CD8-positive, alpha-beta memory T cell (primary cell): ENCODE measurements around the gene ACER1. TPM values are rescaled to one million over a fixed set of nuclear protein-coding genes. Genes with fewer than 3 reads are reported as not detected.

Experiments
- CTCF ChIA-PET: fragments of 350-600 bp; sonication (Branson Sonifier 250); formaldehyde crosslinking; loops from one replicate; lab custom pipeline; 2021; ENCODE audit warnings: antibody characterized with exemption; lab: Charles Lee
- POLR2A ChIA-PET: fragments of 350-600 bp; sonication (Branson Sonifier 250); formaldehyde crosslinking; loops from one replicate; lab custom pipeline; 2021; ENCODE audit warnings: antibody characterized with exemption; lab: Charles Lee
- DNase-seq, 5 donors: peaks; one replicate each; pipeline versions ENCODE4 v3.0.0 to v3.0.0-alpha.2; 2020 to 2022; ENCODE audit warnings: mixed read lengths in 1 of 5
- H3K27ac ChIP-seq: one replicate; pipeline ENCODE4 v1.7.0; 2013; ENCODE audit warnings: low read depth, mild to moderate bottlenecking, low read length, moderate library complexity
- H3K27me3 ChIP-seq: 2 replicates; pipeline ENCODE4 v1.7.0; 2013; ENCODE audit warnings: low read length, mild to moderate bottlenecking; ENCODE audit not compliant: insufficient read depth, poor library complexity, severe bottlenecking
- H3K36me3 ChIP-seq: 2 replicates; pipeline ENCODE4 v1.7.0; 2013; ENCODE audit warnings: mild to moderate bottlenecking, low read length, moderate library complexity; ENCODE audit not compliant: insufficient read depth
- H3K4me1 ChIP-seq: 2 replicates; pipeline ENCODE4 v1.7.0; 2013; ENCODE audit warnings: mild to moderate bottlenecking, low read length, moderate library complexity; ENCODE audit not compliant: insufficient read depth
- H3K4me3 ChIP-seq: 2 replicates; pipeline ENCODE4 v1.7.0; 2013; ENCODE audit warnings: mild to moderate bottlenecking, low read length
- H3K9me3 ChIP-seq: 2 replicates; pipeline ENCODE4 v1.7.0; 2013; ENCODE audit warnings: mild to moderate bottlenecking, low read length
- H3K27ac Mint-ChIP-seq, 8 donors: one replicate each; pipeline ENCODE4 v1.8.0; 2020 to 2021; ENCODE audit warnings: mixed read lengths in 8 of 8, mild to moderate bottlenecking in 6 of 8, inconsistent platforms in 3 of 8, moderate library complexity in 3 of 8
- H3K27me3 Mint-ChIP-seq, 2 donors: one replicate each; pipeline ENCODE4 v1.8.0; 2020 to 2021; ENCODE audit warnings: mixed read lengths in 2 of 2, mild to moderate bottlenecking in 1 of 2, moderate library complexity in 1 of 2
- H3K36me3 Mint-ChIP-seq, 3 donors: one replicate each; pipeline ENCODE4 v1.8.0; 2020 to 2021; ENCODE audit warnings: mixed read lengths in 3 of 3, inconsistent platforms in 1 of 3, mild to moderate bottlenecking in 1 of 3
- H3K4me1 Mint-ChIP-seq, 3 donors: one replicate each; pipeline ENCODE4 v1.8.0; 2020 to 2021; ENCODE audit warnings: mixed read lengths in 3 of 3, inconsistent platforms in 1 of 3, mild to moderate bottlenecking in 1 of 3
- H3K4me3 Mint-ChIP-seq, 7 donors: one replicate each; pipeline ENCODE4 v1.8.0; 2020 to 2021; ENCODE audit warnings: mixed read lengths in 7 of 7, mild to moderate bottlenecking in 6 of 7, moderate library complexity in 4 of 7, inconsistent platforms in 2 of 7
- H3K9me3 Mint-ChIP-seq, 5 donors: one replicate each; pipeline ENCODE4 v1.8.0; 2020 to 2022; ENCODE audit warnings: mixed read lengths in 5 of 5, mild to moderate bottlenecking in 3 of 5, moderate library complexity in 2 of 5, inconsistent platforms in 1 of 5
- polyA plus RNA-seq: library from polyadenylated mRNA; unstranded; fragments of 300-500 nt; fragmentation: Illumina TruSeq; gene quantifications from one replicate; pipeline ENCODE4 v1.2.3, GENCODE V29; 2021
- total RNA-seq, 2 experiments: library from RNA; stranded (reverse); gene quantifications; one replicate each; pipeline ENCODE4 v1.2.3, GENCODE V29; 2021

ACER1 gene
- total and polyA plus RNA-seq, 3 experiments from 2014 or later, result 2.4 TPM; not detected in 2

GRCh38 chr19:6274756-6275155 is 58.7 kb downstream of the ACER1 start:
- Mint-ChIP-seq H3K36me3 (peaks cover 0 to 23% (median 6%) of the 10 kb centered on the region in 3 donors), H3K4me3 (no peak overlapping the region), H3K27me3 (no peaks in the 10 kb centered on the region), H3K27ac (peak overlapping the region in 1 of 8 donors; percentile 65), H3K9me3 (no peaks in the 10 kb centered on the region), H3K4me1 (peaks cover 50 to 74% (median 57%) of the 10 kb centered on the region in 3 donors)
- Histone ChIP-seq H3K27me3 (no peaks in the 10 kb centered on the region), H3K4me1 (peaks cover 9% of the 10 kb centered on the region), H3K27ac (no peak overlapping the region), H3K9me3 (no peaks in the 10 kb centered on the region), H3K4me3 (no peak overlapping the region), H3K36me3 (peaks cover 5% of the 10 kb centered on the region)
- ChIA-PET POLR2A (no interaction called here), CTCF (no interaction called here)
- no peak for DNase-seq

DNA sequence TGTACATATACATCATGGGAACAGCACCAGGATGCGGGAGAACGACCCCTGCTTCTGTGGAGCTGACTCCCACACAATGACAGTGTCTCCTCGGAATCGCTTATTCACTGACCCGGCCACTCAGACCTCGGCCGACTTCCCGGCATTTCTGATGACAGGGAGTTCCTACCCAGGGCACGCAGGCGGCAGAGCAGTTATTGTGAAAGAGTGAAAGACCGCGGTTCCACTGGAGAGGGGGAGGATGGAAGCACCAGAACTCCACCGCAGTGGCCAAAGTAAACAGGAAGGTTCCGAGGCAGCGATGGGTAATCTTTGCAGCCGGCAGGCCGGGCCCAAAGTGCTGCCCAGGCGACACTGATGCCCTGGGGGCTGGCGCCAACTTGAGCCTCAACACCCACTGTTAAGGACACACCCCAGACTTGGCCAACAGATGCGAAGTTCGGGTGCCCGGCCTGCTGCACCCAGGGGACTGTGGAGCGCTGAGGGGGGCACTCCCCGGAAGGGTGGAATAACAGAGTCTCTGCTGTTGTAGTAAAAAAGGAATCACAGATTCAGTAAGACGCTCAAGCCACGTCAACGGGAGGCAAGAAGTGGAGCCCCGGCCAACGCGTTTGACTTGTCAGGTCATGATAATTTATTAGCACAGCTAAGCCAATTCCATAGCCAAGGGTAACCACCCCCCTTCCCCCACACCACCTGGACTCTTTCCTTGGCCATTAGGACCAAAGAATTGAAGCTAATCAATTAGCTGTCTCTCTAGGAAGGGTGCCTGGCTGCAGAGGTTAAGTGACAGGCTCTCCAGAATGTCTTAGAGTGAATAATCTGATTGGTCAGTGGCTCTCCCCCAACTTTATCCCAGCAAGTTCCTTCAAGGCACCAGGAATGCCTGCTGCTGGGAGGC is 59.5 kb downstream of the ACER1 start:
- Mint-ChIP-seq H3K9me3 (no peaks in the 10 kb centered on the region), H3K27ac (peak overlapping the region in 4 of 8 donors; percentile 6 to 77 (median 47)), H3K27me3 (no peaks in the 10 kb centered on the region), H3K36me3 (peaks cover 0 to 28% (median 6%) of the 10 kb centered on the region in 3 donors), H3K4me3 (no peak overlapping the region), H3K4me1 (peaks cover 50 to 72% (median 55%) of the 10 kb centered on the region in 3 donors)
- ChIA-PET CTCF (no interaction called here), POLR2A (no interaction called here)
- H3K4me3 ChIP-seq, result no peak overlapping the region
- H3K27me3 ChIP-seq, result no peaks in the 10 kb centered on the region
- DNase-seq, result no peak
- peaks cover 6% of the 10 kb centered on the region for H3K4me1 ChIP-seq
- H3K27ac ChIP-seq, result no peak overlapping the region
- H3K36me3 ChIP-seq, result peaks cover 5% of the 10 kb centered on the region
- H3K9me3 ChIP-seq, result no peaks in the 10 kb centered on the region

DNA sequence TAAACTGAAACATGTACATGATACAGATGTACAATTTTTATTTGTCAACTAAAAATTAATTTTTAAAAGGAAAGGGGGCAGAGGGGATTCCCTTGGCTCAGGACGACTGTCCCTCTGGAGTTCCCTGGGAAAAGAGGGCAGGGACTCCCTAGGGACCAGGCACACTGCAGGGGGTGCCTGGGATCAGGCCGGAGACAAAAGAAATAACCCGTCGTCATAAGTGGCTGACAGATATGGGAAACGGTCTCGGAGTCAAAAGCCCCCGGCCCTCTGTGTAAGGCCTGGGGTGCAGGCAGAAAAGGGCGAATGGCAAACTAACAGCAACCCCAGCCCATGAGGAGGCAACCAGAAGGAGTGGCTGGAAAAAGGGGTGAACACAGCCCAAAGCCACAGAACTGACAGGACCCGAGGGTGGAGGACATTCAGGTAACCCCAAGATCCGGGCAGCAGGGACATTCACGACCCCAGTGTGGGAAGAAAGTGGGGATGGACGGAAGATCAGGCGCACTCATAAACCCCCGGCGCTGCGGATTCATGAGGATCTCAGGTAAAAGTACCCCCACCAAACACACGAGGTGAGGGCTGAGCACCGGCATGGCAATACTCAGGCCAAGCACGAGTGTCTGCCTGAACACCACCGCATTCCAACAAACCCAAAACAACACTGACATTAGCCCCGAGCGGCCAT is 60.4 kb downstream of the ACER1 start:
- CTCF ChIA-PET, result no interaction called here
- Mint-ChIP-seq H3K27ac (peak overlapping the region in 3 of 8 donors; percentile 3 to 56 (median 38)), H3K9me3 (no peaks in the 10 kb centered on the region), H3K4me1 (peaks cover 42 to 68% (median 50%) of the 10 kb centered on the region in 3 donors), H3K36me3 (peaks cover 0 to 35% (median 6%) of the 10 kb centered on the region in 3 donors), H3K4me3 (peak overlapping the region in 1 of 7 donors; percentile 61), H3K27me3 (no peaks in the 10 kb centered on the region)
- H3K4me1 ChIP-seq, result no peaks in the 10 kb centered on the region
- H3K27ac ChIP-seq, result no peak overlapping the region
- H3K27me3 ChIP-seq, result no peaks in the 10 kb centered on the region
- no peak for DNase-seq
- H3K9me3 ChIP-seq, result no peaks in the 10 kb centered on the region
- POLR2A ChIA-PET, result no interaction called here
- H3K4me3 ChIP-seq, result no peak overlapping the region
- peaks cover 5% of the 10 kb centered on the region for H3K36me3 ChIP-seq

- peaks cover 0 to 42% (median 6%) of the 10 kb centered on the region in 3 donors for H3K36me3 Mint-ChIP-seq
- Histone ChIP-seq H3K27me3 (no peaks in the 10 kb centered on the region), H3K36me3 (peaks cover 5% of the 10 kb centered on the region), H3K9me3 (no peaks in the 10 kb centered on the region), H3K27ac (peak overlapping the region; percentile 31), H3K4me3 (no peak overlapping the region), H3K4me1 (no peaks in the 10 kb centered on the region)
- peak overlapping the region in 4 of 8 donors; percentile 6 to 54 (median 36) for H3K27ac Mint-ChIP-seq
- H3K9me3 Mint-ChIP-seq, result no peaks in the 10 kb centered on the region
- H3K4me1 Mint-ChIP-seq, result peaks cover 36 to 67% (median 49%) of the 10 kb centered on the region in 3 donors
- H3K27me3 Mint-ChIP-seq, result peaks cover 0 to 1% of the 10 kb centered on the region in 2 donors
- ChIA-PET CTCF (no interaction called here), POLR2A (no interaction called here)
- no peak for DNase-seq
- H3K4me3 Mint-ChIP-seq, result peak overlapping the region in 1 of 7 donors; percentile 61
These were observed 61.0 kb downstream of the ACER1 start for GRCh38 chr19:6272411-6272791.

DNA sequence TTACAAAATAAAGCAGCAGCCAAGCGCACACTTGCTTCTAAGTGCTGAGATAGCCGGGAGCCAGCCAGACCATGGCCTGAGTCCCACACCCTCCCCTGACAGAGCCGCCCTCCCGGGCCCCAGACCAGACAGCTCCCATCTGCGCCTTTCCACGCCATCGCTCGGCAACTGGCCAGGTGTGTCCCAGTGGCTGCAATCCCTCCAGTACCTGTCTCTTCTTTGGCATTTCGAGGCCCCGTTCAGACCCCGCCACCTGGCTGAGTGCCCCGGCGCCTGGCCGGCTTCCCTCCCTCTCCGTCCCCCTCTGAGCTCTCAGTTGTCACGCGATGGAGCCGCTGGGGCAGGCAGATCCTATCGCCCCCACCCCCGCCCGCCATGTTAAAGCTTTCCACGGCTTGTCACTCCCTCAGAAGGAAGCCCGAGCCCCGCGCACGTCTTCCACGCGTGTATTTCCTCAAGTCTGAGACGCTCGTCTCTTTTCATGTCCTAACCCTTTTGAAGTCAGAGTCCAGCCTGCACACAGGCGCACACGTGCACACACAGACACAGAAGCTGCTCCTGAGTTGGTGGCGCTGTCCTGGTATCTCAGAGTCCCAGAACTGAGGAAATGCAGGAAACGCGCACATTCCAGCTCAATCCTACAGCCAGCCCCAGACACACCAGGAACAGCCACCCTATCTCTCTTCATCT is 61.5 kb downstream of the ACER1 start:
- Histone ChIP-seq H3K9me3 (no peaks in the 10 kb centered on the region), H3K27ac (peak overlapping the region; percentile 31), H3K27me3 (no peaks in the 10 kb centered on the region), H3K4me1 (no peaks in the 10 kb centered on the region), H3K36me3 (peaks cover 5% of the 10 kb centered on the region), H3K4me3 (no peak overlapping the region)
- Mint-ChIP-seq H3K36me3 (peaks cover 0 to 44% (median 6%) of the 10 kb centered on the region in 3 donors), H3K9me3 (no peaks in the 10 kb centered on the region), H3K4me3 (no peak overlapping the region), H3K27ac (peak overlapping the region in 4 of 8 donors; percentile 6 to 61 (median 45)), H3K27me3 (peaks cover 0 to 1% of the 10 kb centered on the region in 2 donors), H3K4me1 (peaks cover 33 to 64% (median 43%) of the 10 kb centered on the region in 3 donors)
- ChIA-PET POLR2A (no interaction called here), CTCF (no interaction called here)
- no peak for DNase-seq

GRCh38 chr19:6271251-6271650 is 62.2 kb downstream of the ACER1 start:
- H3K36me3 ChIP-seq, result peaks cover 5% of the 10 kb centered on the region
- H3K27me3 ChIP-seq, result no peaks in the 10 kb centered on the region
- H3K9me3 ChIP-seq, result no peaks in the 10 kb centered on the region
- Mint-ChIP-seq H3K4me3 (no peak overlapping the region), H3K9me3 (no peaks in the 10 kb centered on the region), H3K36me3 (peaks cover 0 to 48% (median 6%) of the 10 kb centered on the region in 3 donors), H3K27me3 (peaks cover 0 to 1% of the 10 kb centered on the region in 2 donors), H3K4me1 (peaks cover 30 to 61% (median 42%) of the 10 kb centered on the region in 3 donors), H3K27ac (no peak overlapping the region)
- no peak for DNase-seq
- H3K4me3 ChIP-seq, result no peak overlapping the region
- ChIA-PET CTCF (no interaction called here), POLR2A (no interaction called here)
- no peak overlapping the region for H3K27ac ChIP-seq
- H3K4me1 ChIP-seq, result no peaks in the 10 kb centered on the region

DNA sequence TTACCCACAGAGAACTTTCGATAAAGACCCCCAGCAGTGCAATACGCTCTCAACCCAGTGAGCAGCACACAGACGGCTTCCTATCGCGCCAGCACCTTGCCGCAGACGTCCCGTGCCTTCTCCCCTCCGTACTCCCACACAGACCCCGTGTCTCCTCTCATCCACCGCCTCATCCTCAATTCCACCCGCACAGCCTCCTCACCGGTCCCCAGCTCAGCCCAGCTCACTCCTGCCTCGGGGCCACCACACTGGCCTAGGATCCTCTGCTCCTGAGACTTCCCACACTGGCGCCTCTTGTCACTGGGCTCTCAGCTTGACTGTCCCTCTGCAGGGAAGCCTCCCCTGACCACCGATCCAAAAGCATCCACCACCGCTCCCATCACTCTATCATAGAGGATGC is 62.6 kb downstream of the ACER1 start:
- peaks cover 0 to 1% of the 10 kb centered on the region in 2 donors for H3K27me3 Mint-ChIP-seq

More for the DNA sequence above, 62.6 kb downstream of the ACER1 start:
- peaks cover 0 to 51% (median 6%) of the 10 kb centered on the region in 3 donors for H3K36me3 Mint-ChIP-seq
- ChIA-PET CTCF (no interaction called here), POLR2A (no interaction called here)
- Histone ChIP-seq H3K4me1 (no peaks in the 10 kb centered on the region), H3K36me3 (peaks cover 5% of the 10 kb centered on the region), H3K9me3 (no peaks in the 10 kb centered on the region), H3K4me3 (no peak overlapping the region), H3K27ac (no peak overlapping the region), H3K27me3 (no peaks in the 10 kb centered on the region)
- H3K9me3 Mint-ChIP-seq, result no peaks in the 10 kb centered on the region
- H3K27ac Mint-ChIP-seq, result peak overlapping the region in 1 of 8 donors; percentile 47
- DNase-seq, result no peak
- no peak overlapping the region for H3K4me3 Mint-ChIP-seq
- H3K4me1 Mint-ChIP-seq, result peaks cover 26 to 57% (median 38%) of the 10 kb centered on the region in 3 donors
